Liver (tissue), 9 donors: ENCODE measurements around the gene UTF1. TPM values are rescaled to one million over a fixed set of nuclear protein-coding genes. Genes with fewer than 3 reads are reported as not detected.

Experiments
- DNase-seq: peaks from one replicate; pipeline ENCODE4 v3.0.0-alpha.2; 2017; ENCODE audit warnings: low spot score
- H3K27ac ChIP-seq, 2 donors: one replicate each; pipeline ENCODE4 v1.7.0; 2013; ENCODE audit warnings: inconsistent platforms in 2 of 2, low read length in 2 of 2, control low read depth in 1 of 2, low read depth in 1 of 2, mild to moderate bottlenecking in 1 of 2
- H3K27me3 ChIP-seq, 4 donors: one replicate each; pipeline versions ENCODE4 v1.6.1 to v1.7.0; 2013; ENCODE audit warnings: low read length in 3 of 4, inconsistent platforms in 1 of 4, mild to moderate bottlenecking in 1 of 4, moderate library complexity in 1 of 4; ENCODE audit not compliant: control insufficient read depth in 4 of 4, insufficient read depth in 4 of 4
- H3K36me3 ChIP-seq, 4 donors: one replicate each; pipeline versions ENCODE4 v1.6.1 to v1.7.0; 2013; ENCODE audit warnings: low read length in 3 of 4, mild to moderate bottlenecking in 3 of 4, low read depth in 1 of 4, moderate library complexity in 1 of 4; ENCODE audit not compliant: control insufficient read depth in 4 of 4, insufficient read depth in 3 of 4
- H3K4me1 ChIP-seq, 4 donors: one replicate each; pipeline versions ENCODE4 v1.6.1 to v1.7.0; 2013; ENCODE audit warnings: low read length in 3 of 4, mild to moderate bottlenecking in 3 of 4, moderate library complexity in 1 of 4; ENCODE audit not compliant: control insufficient read depth in 4 of 4, insufficient read depth in 4 of 4
- H3K4me3 ChIP-seq, 3 donors: one replicate each; pipeline versions ENCODE4 v1.6.1 to v1.7.0; 2013; ENCODE audit warnings: low read length in 3 of 3, control low read depth in 1 of 3, low read depth in 1 of 3, mild to moderate bottlenecking in 1 of 3
- H3K9ac ChIP-seq, 2 donors: one replicate each; pipeline ENCODE4 v1.7.0; 2013; ENCODE audit warnings: low read length in 2 of 2, mild to moderate bottlenecking in 2 of 2, moderate library complexity in 2 of 2, control low read depth in 1 of 2, low read depth in 1 of 2
- H3K9me3 ChIP-seq, 4 donors: one replicate each; pipeline versions ENCODE4 v1.6.1 to v1.7.0; 2013; ENCODE audit warnings: low read length in 3 of 4; ENCODE audit not compliant: control insufficient read depth in 4 of 4
- ATF3 ChIP-seq: IDR thresholded peaks from 2 replicates; pipeline ENCODE4 v1.6.1; 2016; ENCODE audit warnings: antibody characterized with exemption
- EGR1 ChIP-seq, 2 donors: IDR thresholded peaks; 2 replicates each; pipeline ENCODE4 v1.6.1; 2016 to 2018; ENCODE audit warnings: antibody characterized with exemption in 2 of 2, low read depth in 2 of 2
- FOXA1 ChIP-seq: IDR thresholded peaks from 2 replicates; pipeline ENCODE4 v1.6.1; 2016; ENCODE audit warnings: antibody characterized with exemption
- FOXA2 ChIP-seq: IDR thresholded peaks from 2 replicates; pipeline ENCODE4 v1.6.1; 2016; ENCODE audit warnings: antibody characterized with exemption
- GABPA ChIP-seq, 2 donors: IDR thresholded peaks in 1 of 2; conservative IDR thresholded peaks in 1 of 2; 2 replicates each; pipeline ENCODE4 v1.6.1; 2016; ENCODE audit warnings: antibody characterized with exemption in 2 of 2, mild to moderate bottlenecking in 1 of 2, moderate library complexity in 1 of 2
- HNF4A ChIP-seq, 2 donors: conservative IDR thresholded peaks; 2 replicates each; pipeline ENCODE4 v1.6.1; 2016; ENCODE audit warnings: antibody characterized with exemption in 2 of 2, mild to moderate bottlenecking in 2 of 2
- HNF4G ChIP-seq: IDR thresholded peaks from 2 replicates; pipeline ENCODE4 v1.6.1; 2016; ENCODE audit warnings: antibody characterized with exemption
- JUND ChIP-seq, 2 donors: IDR thresholded peaks; 2 replicates each; pipeline ENCODE4 v1.6.1; 2016; ENCODE audit warnings: antibody characterized with exemption in 2 of 2
- MAX ChIP-seq: IDR thresholded peaks from 2 replicates; pipeline ENCODE4 v1.6.1; 2016; ENCODE audit warnings: antibody characterized with exemption
- NR2F2 ChIP-seq: IDR thresholded peaks from 2 replicates; pipeline ENCODE4 v1.6.1; 2016; ENCODE audit warnings: antibody characterized with exemption
- RAD21 ChIP-seq, 2 donors: IDR thresholded peaks; 2 replicates each; pipeline ENCODE4 v1.6.1; 2016; ENCODE audit warnings: antibody characterized with exemption in 2 of 2, mild to moderate bottlenecking in 2 of 2
- REST ChIP-seq: IDR thresholded peaks from 2 replicates; pipeline ENCODE4 v1.6.1; 2016; ENCODE audit warnings: antibody characterized with exemption, mild to moderate bottlenecking
- RXRA ChIP-seq, 2 donors: IDR thresholded peaks; 2 replicates each; pipeline ENCODE4 v1.6.1; 2017 to 2018; ENCODE audit warnings: antibody characterized with exemption in 2 of 2, mild to moderate bottlenecking in 1 of 2
- TAF1 ChIP-seq: conservative IDR thresholded peaks from 2 replicates; pipeline ENCODE4 v1.6.1; 2016; ENCODE audit warnings: antibody characterized with exemption, mild to moderate bottlenecking
- YY1 ChIP-seq: IDR thresholded peaks from 2 replicates; pipeline ENCODE4 v1.6.1; 2016; ENCODE audit warnings: antibody characterized with exemption, mild to moderate bottlenecking
- WGBS: extraction: QIAGEN DNeasy Blood & Tissue Kit; methylation state at CpG from one replicate; pipeline ENCODE4 v1.1.7; 2013; 5-methylcytosine and 5-hydroxymethylcytosine counted together
- polyA plus RNA-seq, 2 donors: library from polyadenylated mRNA; stranded (reverse) in 1 of 2; unstranded in 1 of 2; fragments of 200-250 nt in 1 of 2; fragments of >200 nt in 1 of 2; fragmentation: Nextera tagmentation in 1 of 2; extraction: Ambion mirVana in 1 of 2; gene quantifications; one replicate each; pipeline versions ENCODE4 v1.2.1 to v1.2.3, GENCODE V29; 2013 to 2015
- total RNA-seq, 2 donors: library from RNA; depleted of rRNA; stranded (reverse); fragments of >200 nt; gene quantifications; one replicate each; pipeline ENCODE4 v1.2.3, GENCODE V29; 2014
- TF ChIP-seq, protein P1 (sequence below): IDR thresholded peaks from 2 replicates; pipeline ENCODE4 v1.6.1; 2016; ENCODE audit warnings: antibody characterized with exemption
- donor health status: healthy.
- donor health status: healthy.
- donor health status: healthy.
- donor health status: healthy.
- donor health status: healthy.

Gene UTF1
- total and polyA plus RNA-seq, 4 donors = not detected

- no peaks in the 10 kb centered on the region for H3K9me3 ChIP-seq
- H3K36me3 ChIP-seq = no peaks in the 10 kb centered on the region
- peaks cover 3 to 15% (median 5%) of the 10 kb centered on the region in 4 donors for H3K27me3 ChIP-seq
- no peak overlapping the region for H3K27ac ChIP-seq
- peaks cover 0 to 5% (median 1%) of the 10 kb centered on the region in 4 donors for H3K4me1 ChIP-seq
- no peak for DNase-seq
- no peak overlapping the region for H3K4me3 ChIP-seq
- 79% methylated on average over 23 of the region's 23 CpGs for WGBS
- TF ChIP-seq RXRA (IDR thresholded peaks at IDR 0.05) (no peak), HNF4G (no peak), NR2F2 (no peak)
- no peak overlapping the region for H3K9ac ChIP-seq
Observed at GRCh38 chr10:133225707-133226191, 4.3 kb upstream of the UTF1 start.

GRCh38 chr10:133226251-133226808 lies 3.7 kb upstream of the UTF1 start:
- H3K9me3 ChIP-seq = no peaks in the 10 kb centered on the region
- H3K27ac ChIP-seq = no peak overlapping the region
- peaks cover 0 to 5% (median 2%) of the 10 kb centered on the region in 4 donors for H3K4me1 ChIP-seq
- no peak overlapping the region for H3K4me3 ChIP-seq
- 44% methylated on average over 30 of the region's 30 CpGs for WGBS
- no peak for DNase-seq
- H3K36me3 ChIP-seq = no peaks in the 10 kb centered on the region
- H3K27me3 ChIP-seq = peaks cover 3 to 17% (median 5%) of the 10 kb centered on the region in 4 donors
- H3K9ac ChIP-seq = no peak overlapping the region
- TF ChIP-seq MAX (no peak), ATF3 (no peak), HNF4A (conservative IDR thresholded peaks at IDR 0.05) (no peak), REST (no peak), RXRA (IDR thresholded peaks at IDR 0.05) (no peak), NR2F2 (no peak)
- TF ChIP-seq, protein P1, sequence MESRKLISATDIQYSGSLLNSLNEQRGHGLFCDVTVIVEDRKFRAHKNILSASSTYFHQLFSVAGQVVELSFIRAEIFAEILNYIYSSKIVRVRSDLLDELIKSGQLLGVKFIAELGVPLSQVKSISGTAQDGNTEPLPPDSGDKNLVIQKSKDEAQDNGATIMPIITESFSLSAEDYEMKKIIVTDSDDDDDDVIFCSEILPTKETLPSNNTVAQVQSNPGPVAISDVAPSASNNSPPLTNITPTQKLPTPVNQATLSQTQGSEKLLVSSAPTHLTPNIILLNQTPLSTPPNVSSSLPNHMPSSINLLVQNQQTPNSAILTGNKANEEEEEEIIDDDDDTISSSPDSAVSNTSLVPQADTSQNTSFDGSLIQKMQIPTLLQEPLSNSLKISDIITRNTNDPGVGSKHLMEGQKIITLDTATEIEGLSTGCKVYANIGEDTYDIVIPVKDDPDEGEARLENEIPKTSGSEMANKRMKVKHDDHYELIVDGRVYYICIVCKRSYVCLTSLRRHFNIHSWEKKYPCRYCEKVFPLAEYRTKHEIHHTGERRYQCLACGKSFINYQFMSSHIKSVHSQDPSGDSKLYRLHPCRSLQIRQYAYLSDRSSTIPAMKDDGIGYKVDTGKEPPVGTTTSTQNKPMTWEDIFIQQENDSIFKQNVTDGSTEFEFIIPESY = no peak

DNA sequence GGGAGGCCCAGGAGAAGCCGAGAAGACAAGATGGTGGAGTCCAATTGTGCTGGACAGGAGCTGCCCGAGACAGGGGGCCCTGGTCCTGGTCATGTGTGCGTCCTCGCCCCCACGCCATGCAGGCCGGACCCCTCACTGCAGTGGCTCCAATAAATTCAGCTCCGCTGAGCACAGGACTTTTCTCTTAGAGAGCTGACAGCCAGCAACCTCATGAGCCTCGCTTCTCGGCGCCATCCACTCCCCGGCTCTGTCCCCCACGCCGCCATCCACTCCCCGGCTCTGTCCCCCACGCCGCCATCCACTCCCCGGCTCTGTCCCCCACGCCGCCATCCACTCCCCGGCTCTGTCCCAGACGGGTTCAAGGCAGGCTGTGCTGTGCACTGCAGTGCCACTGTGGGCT lies 2.8 kb upstream of the UTF1 start:
- no peak overlapping the region for H3K9ac ChIP-seq
- H3K4me3 ChIP-seq = no peak overlapping the region
- WGBS = 81% methylated on average over 21 of the region's 21 CpGs
- DNase-seq = no peak
- H3K4me1 ChIP-seq = peaks cover 0 to 5% (median 2%) of the 10 kb centered on the region in 4 donors
- H3K9me3 ChIP-seq = no peaks in the 10 kb centered on the region
- peaks cover 3 to 17% (median 5%) of the 10 kb centered on the region in 4 donors for H3K27me3 ChIP-seq
- no peaks in the 10 kb centered on the region for H3K36me3 ChIP-seq
- no peak overlapping the region for H3K27ac ChIP-seq
- TF ChIP-seq GABPA (IDR thresholded peaks at IDR 0.05 in 1 of 2, conservative IDR thresholded peaks at IDR 0.05 in 1 of 2) (no peak), YY1 (no peak), RAD21 (IDR thresholded peaks at IDR 0.05) (no peak), JUND (IDR thresholded peaks at IDR 0.05) (no peak), HNF4G (no peak), FOXA1 (no peak), MAX (no peak), TAF1 (no peak), HNF4A (conservative IDR thresholded peaks at IDR 0.05) (no peak), ATF3 (no peak), FOXA2 (no peak), EGR1 (IDR thresholded peaks at IDR 0.05; ENCODE audit: low read depth in 2 of 2) (no peak), NR2F2 (no peak)
- TF ChIP-seq, protein P1 = no peak
